CD4-positive, alpha-beta T cell treated with Interleukin-6 for 4 hours (primary cell): ENCODE results near the gene CECR2.

Experiments used
- DNase-seq: peaks from one replicate; pipeline ENCODE4 v3.0.0-alpha.2; 2020; ENCODE audit warnings: mixed read lengths

CECR2 gene

GRCh38 chr22:17578136-17578754, 209.0 kb downstream of the CECR2 start:
- no peak for DNase-seq

- no peak for DNase-seq
Observed at GRCh38 chr22:17579535-17579981, 210.3 kb downstream of the CECR2 start.

GRCh38 chr22:17580441-17581031, 211.3 kb downstream of the CECR2 start:
- no peak for DNase-seq

- DNase-seq, result no peak
Observed at GRCh38 chr22:17581056-17581455, 211.8 kb downstream of the CECR2 start.

GRCh38 chr22:17581631-17582030, 212.4 kb downstream of the CECR2 start:
- no peak for DNase-seq

- DNase-seq, result no peak
Observed at GRCh38 chr22:17583151-17583550, 213.9 kb downstream of the CECR2 start.

- DNase-seq, result no peak
Observed at GRCh38 chr22:17586831-17587440, 217.7 kb downstream of the CECR2 start.

GRCh38 chr22:17587629-17588028, 218.4 kb downstream of the CECR2 start:
- no peak for DNase-seq

- DNase-seq, result no peak
Observed at GRCh38 chr22:17588606-17589005, 219.3 kb downstream of the CECR2 start.

- DNase-seq, result no peak
Observed at GRCh38 chr22:17589810-17590375, 220.6 kb downstream of the CECR2 start.

GRCh38 chr22:17590586-17590985, 221.3 kb downstream of the CECR2 start:
- DNase-seq, result no peak

- DNase-seq, result no peak
Observed at GRCh38 chr22:17592201-17592600, 222.9 kb downstream of the CECR2 start.

GRCh38 chr22:17596226-17596625, 227.0 kb downstream of the CECR2 start:
- no peak for DNase-seq

- no peak for DNase-seq
Observed at GRCh38 chr22:17597217-17597616, 228.0 kb downstream of the CECR2 start.

- DNase-seq, result no peak
Observed at GRCh38 chr22:17598318-17598717, 229.1 kb downstream of the CECR2 start.

GRCh38 chr22:17601031-17601430, 231.8 kb downstream of the CECR2 start:
- DNase-seq, result no peak

- DNase-seq, result no peak
Observed at GRCh38 chr22:17603668-17604067, 234.4 kb downstream of the CECR2 start.

- no peak for DNase-seq
Observed at GRCh38 chr22:17606496-17606895, 237.2 kb downstream of the CECR2 start.
